NOMO-1 (cell line): ENCODE data around the gene ENTPD6.
"Not testable (repeated sequence)": the region's sequence is repeated elsewhere in the genome, so short reads cannot be mapped to it uniquely, and the experiment has no call there.

ENCODE experiments used
- DNase-seq, 2 experiments: peaks; one replicate each; lab custom pipeline; 2025; ENCODE audit not compliant: unreplicated experiment in 2 of 2; lab: John Stamatoyannopoulos, UW

Gene ENTPD6

GRCh38 chr20:25195014-25195961, at the start of gene ENTPD6:
ENTPD6 (plus strand) TSS chr20:25195712; CDS start chr20:25206537, 10,825 bp downstream.
- peak; percentile 65 to 79 for DNase-seq

- DNase-seq, result no peak
Observed at GRCh38 chr20:25146976-25147375, 48.5 kb upstream of the ENTPD6 start.

GRCh38 chr20:25147716-25148115, 47.8 kb upstream of the ENTPD6 start:
- no peak for DNase-seq

- DNase-seq, result no peak
Observed at GRCh38 chr20:25148181-25148981, 47.1 kb upstream of the ENTPD6 start.

GRCh38 chr20:25148982-25149846, 46.3 kb upstream of the ENTPD6 start:
- no peak for DNase-seq

- DNase-seq, result no peak
Observed at GRCh38 chr20:25150016-25150415, 45.5 kb upstream of the ENTPD6 start.

- no peak for DNase-seq
Observed at GRCh38 chr20:25158043-25158442, 37.5 kb upstream of the ENTPD6 start.

- no peak for DNase-seq
Observed at GRCh38 chr20:25160467-25160866, 35.0 kb upstream of the ENTPD6 start.

- DNase-seq, result no peak
Observed at GRCh38 chr20:25160897-25161296, 34.6 kb upstream of the ENTPD6 start.

- DNase-seq, result no peak
Observed at GRCh38 chr20:25165128-25165527, 30.4 kb upstream of the ENTPD6 start.

- DNase-seq, result not testable (repeated sequence)
Observed at GRCh38 chr20:25166105-25166782, 29.3 kb upstream of the ENTPD6 start.

- no peak for DNase-seq
Observed at GRCh38 chr20:25173321-25173720, 22.2 kb upstream of the ENTPD6 start.

GRCh38 chr20:25173886-25174308, 21.6 kb upstream of the ENTPD6 start:
- DNase-seq, result no peak

- DNase-seq, result no peak
Observed at GRCh38 chr20:25176184-25176583, 19.3 kb upstream of the ENTPD6 start.

- DNase-seq, result no peak
Observed at GRCh38 chr20:25177890-25178321, 17.6 kb upstream of the ENTPD6 start.

GRCh38 chr20:25178563-25179438, 16.7 kb upstream of the ENTPD6 start:
- peak; percentile 18 to 22 for DNase-seq

- no peak for DNase-seq
Observed at GRCh38 chr20:25179439-25180089, 15.9 kb upstream of the ENTPD6 start.

- not testable (repeated sequence) for DNase-seq
Observed at GRCh38 chr20:25184391-25184790, 11.1 kb upstream of the ENTPD6 start.
